Activated T-cell treated with anti-CD3 and anti-CD28 coated beads, Interleukin-2, amount 50 U/mL, for 4 hours (primary cell): ENCODE results near the gene FGGY. TPM values are rescaled to one million over a fixed set of nuclear protein-coding genes. Genes with fewer than 3 reads are reported as not detected.

ENCODE experiments used
- ATAC-seq, 2 donors: fragments of 200-7000 bp; cut with Tn5 transposase; one replicate each; pipeline ENCODE4 v1.10.0; 2021
- DNase-seq: peaks from one replicate; pipeline ENCODE4 v3.0.0-alpha.2; 2020
- H3K27me3 Mint-ChIP-seq: one replicate; pipeline ENCODE4 v1.8.0; 2021; ENCODE audit warnings: low read depth, mixed read lengths
- H3K36me3 Mint-ChIP-seq: one replicate; pipeline ENCODE4 v1.8.0; 2022; ENCODE audit warnings: mixed read lengths; ENCODE audit not compliant: insufficient read depth
- H3K4me1 Mint-ChIP-seq: one replicate; pipeline ENCODE4 v1.8.0; 2021; ENCODE audit warnings: low read depth, mixed read lengths
- H3K4me3 Mint-ChIP-seq: one replicate; pipeline ENCODE4 v1.8.0; 2021; ENCODE audit warnings: mild to moderate bottlenecking, moderate library complexity, mixed read lengths
- H3K9me3 Mint-ChIP-seq: one replicate; pipeline ENCODE4 v1.8.0; 2021; ENCODE audit warnings: mixed read lengths
- total RNA-seq, 3 donors: library from RNA; stranded (reverse); gene quantifications; one replicate each; pipeline ENCODE4 v1.2.1, GENCODE V29; 2021

The FGGY gene
- total RNA-seq, 3 donors from 2014 or later, result 2.5 to 4.8 (median 3.1) TPM

DNA sequence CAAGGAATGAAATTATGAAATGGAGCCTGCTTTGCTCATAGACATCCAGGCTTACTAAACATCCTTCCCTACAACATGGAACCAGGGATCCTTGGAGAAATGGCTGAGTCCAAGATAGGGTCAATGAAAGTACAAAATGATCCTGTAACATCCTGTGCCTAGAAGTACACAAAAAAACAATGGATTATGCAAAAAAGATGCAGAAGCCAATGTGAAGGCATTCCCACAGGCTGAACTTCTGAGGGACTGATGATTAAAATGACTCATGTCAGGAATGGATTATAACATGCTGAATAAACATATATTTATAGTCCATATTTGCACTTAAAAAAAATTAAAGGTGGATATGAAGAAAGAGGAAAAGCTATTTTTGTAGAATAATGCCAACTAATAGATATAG lies 507.4 kb downstream of the FGGY start:
- Mint-ChIP-seq H3K36me3 (no peaks in the 10 kb centered on the region), H3K9me3 (no peaks in the 10 kb centered on the region)

DNA sequence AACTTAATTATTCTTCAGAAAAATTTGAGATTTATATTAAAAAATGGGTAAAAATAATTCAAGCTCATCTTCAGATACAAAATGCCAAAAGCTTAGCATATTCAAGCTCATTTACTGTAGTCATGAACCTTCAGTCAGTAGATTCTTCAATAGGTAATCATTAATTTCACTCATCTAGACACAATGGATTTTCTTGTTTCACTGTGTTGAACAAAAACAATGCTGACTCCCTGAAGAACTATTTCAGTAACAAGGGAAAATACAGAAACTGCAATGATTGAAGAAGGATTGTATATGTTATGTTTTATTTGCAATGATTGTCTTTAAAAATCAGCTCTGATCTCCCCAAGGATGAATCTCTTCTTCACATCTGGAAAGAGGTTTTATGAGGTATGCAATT lies 508.7 kb downstream of the FGGY start:
- Mint-ChIP-seq H3K4me3 (no peak overlapping the region), H3K27me3 (peaks cover 20% of the 10 kb centered on the region), H3K4me1 (no peaks in the 10 kb centered on the region), H3K9me3 (no peaks in the 10 kb centered on the region), H3K36me3 (no peaks in the 10 kb centered on the region)
- DNase-seq (no peak), ATAC-seq (no peak)

More for the DNA sequence above, 507.4 kb downstream of the FGGY start:
- DNase-seq, result no peak
- H3K4me1 Mint-ChIP-seq, result no peaks in the 10 kb centered on the region
- H3K27me3 Mint-ChIP-seq, result peaks cover 16% of the 10 kb centered on the region
- no peak for ATAC-seq
- H3K4me3 Mint-ChIP-seq, result no peak overlapping the region
